Cardiac muscle cell (in vitro differentiated cells and primary cell): ENCODE data around the gene TMEM89. TPM values are rescaled to one million over a fixed set of nuclear protein-coding genes. Genes with fewer than 3 reads are reported as not detected.
A peak's percentile ranks its signal among the peaks of the same experiment; 100 is the strongest.

Experiments used
- DNase-seq, 2 donors: peaks; one replicate each; pipeline versions ENCODE4 v3.0.0 to v3.0.0-alpha.2; 2010 to 2017; ENCODE audit warnings: low read depth in 1 of 2, low spot score in 1 of 2
- H3K27ac ChIP-seq: fragments of 200-600 bp; sonication (generic); 2 replicates; pipeline ENCODE4 v1.5.1; 2016
- H3K27me3 ChIP-seq: fragments of 200-600 bp; sonication (generic); 2 replicates; pipeline ENCODE4 v1.6.0; 2016; ENCODE audit warnings: control low read depth
- H3K36me3 ChIP-seq: fragments of 200-600 bp; sonication (generic); 2 replicates; pipeline ENCODE4 v1.5.1; 2016; ENCODE audit warnings: control low read depth
- H3K4me1 ChIP-seq: fragments of 200-600 bp; sonication (generic); 2 replicates; pipeline ENCODE4 v1.8.1; 2017; ENCODE audit warnings: low read depth, mild to moderate bottlenecking, mixed run types
- H3K4me3 ChIP-seq: fragments of 200-600 bp; sonication (generic); 2 replicates; pipeline ENCODE4 v1.5.1; 2016; ENCODE audit warnings: mild to moderate bottlenecking
- H3K9me3 ChIP-seq: fragments of 200-600 bp; sonication (generic); 2 replicates; pipeline ENCODE4 v1.5.1; 2017; ENCODE audit warnings: low read depth, mild to moderate bottlenecking, control low read depth
- CTCF ChIP-seq: IDR thresholded peaks from 2 replicates; pipeline ENCODE4 v1.5.1; 2012; ENCODE audit warnings: low read depth, mild to moderate bottlenecking, low read length
- polyA plus RNA-seq: library from polyadenylated mRNA; unstranded; fragments of >200 nt; fragmentation: Nextera tagmentation; extraction: Ambion mirVana; gene quantifications from 2 replicates; pipeline ENCODE4 v1.2.1, GENCODE V29; 2016
- total RNA-seq: library from RNA; depleted of rRNA; stranded (reverse); fragments of >200 nt; gene quantifications from 2 replicates; pipeline ENCODE4 v1.2.3, GENCODE V29; 2016

The TMEM89 gene
- total and polyA plus RNA-seq, 2 experiments from 2014 or later = 0.59 TPM; not detected in 1

DNA sequence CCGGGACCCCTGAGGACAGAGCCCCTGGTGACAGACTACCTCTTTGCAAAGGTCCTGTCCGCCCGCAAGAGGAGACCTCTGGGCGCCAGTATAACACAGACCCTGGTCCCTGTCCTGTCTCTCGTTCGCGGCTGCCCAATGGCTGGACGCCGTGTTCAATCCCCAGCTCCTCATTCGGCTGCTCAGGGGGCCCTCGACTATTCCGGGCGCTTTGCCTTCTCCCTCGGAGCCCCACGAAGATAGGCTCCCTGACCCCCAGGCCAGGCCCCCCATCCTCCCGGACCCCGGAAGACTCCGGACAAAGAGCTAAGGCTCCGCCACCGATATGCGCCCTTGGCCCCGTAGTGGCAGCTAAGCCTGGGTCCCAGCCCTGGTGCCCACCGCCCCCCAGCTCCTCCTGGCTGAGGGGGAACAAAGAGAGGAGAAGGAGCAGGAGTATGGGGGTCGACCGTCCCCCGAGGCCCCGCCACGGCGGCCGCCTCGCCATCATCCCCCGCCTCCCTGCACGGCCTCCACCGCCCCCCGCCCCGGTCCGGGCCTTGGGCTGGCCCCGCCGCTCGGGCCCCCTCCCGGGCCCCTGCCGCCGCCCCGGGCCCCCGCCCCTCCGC, 40.7 kb upstream of the TMEM89 start:
- peak overlapping the region; percentile 49 for H3K4me3 ChIP-seq
- H3K27me3 ChIP-seq = no peaks in the 10 kb centered on the region
- DNase-seq = peak in 1 of 2 donors; percentile 30
- no peaks in the 10 kb centered on the region for H3K36me3 ChIP-seq
- H3K9me3 ChIP-seq = no peaks in the 10 kb centered on the region
- H3K27ac ChIP-seq = no peak overlapping the region
- no peak for TF ChIP-seq CTCF
- no peaks in the 10 kb centered on the region for H3K4me1 ChIP-seq

DNA sequence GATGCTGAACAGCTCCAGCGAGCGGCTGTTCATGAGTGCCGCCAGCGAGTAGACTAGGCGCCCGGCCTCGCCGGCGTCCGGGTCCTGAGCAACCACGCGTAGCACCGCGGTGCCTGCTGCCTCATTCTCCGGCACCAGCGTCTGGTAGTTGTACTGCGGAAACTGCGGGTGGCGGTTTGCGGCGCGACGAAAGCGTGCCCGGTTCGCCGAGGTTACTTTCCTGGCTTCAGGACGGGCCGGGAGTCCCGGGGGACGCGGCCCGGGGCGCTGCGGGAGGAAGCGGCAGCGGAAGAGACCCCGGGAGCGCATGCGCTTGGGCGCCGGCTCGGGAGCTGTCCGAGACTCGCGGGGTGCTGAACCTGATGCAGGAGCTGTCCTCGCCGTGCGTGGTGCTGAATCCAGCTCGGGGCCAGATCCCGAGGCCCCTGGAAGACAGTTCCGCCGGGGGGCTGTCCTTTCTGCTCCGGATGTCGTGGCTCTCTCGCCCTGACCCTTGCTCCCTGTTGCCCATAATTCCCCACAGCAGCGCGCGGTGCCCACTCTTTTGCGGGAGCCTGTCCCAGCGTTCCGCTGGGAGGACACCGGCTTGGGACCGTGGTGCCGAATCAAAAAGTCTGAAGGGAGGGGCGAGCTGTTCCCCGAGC, 40.1 kb upstream of the TMEM89 start:
- H3K27me3 ChIP-seq = no peaks in the 10 kb centered on the region
- H3K4me1 ChIP-seq = no peaks in the 10 kb centered on the region
- no peaks in the 10 kb centered on the region for H3K36me3 ChIP-seq
- H3K4me3 ChIP-seq = peak overlapping the region; percentile 49
- no peak for TF ChIP-seq CTCF
- DNase-seq = peak; percentile 67 to 88
- H3K27ac ChIP-seq = no peak overlapping the region
- H3K9me3 ChIP-seq = no peaks in the 10 kb centered on the region

DNA sequence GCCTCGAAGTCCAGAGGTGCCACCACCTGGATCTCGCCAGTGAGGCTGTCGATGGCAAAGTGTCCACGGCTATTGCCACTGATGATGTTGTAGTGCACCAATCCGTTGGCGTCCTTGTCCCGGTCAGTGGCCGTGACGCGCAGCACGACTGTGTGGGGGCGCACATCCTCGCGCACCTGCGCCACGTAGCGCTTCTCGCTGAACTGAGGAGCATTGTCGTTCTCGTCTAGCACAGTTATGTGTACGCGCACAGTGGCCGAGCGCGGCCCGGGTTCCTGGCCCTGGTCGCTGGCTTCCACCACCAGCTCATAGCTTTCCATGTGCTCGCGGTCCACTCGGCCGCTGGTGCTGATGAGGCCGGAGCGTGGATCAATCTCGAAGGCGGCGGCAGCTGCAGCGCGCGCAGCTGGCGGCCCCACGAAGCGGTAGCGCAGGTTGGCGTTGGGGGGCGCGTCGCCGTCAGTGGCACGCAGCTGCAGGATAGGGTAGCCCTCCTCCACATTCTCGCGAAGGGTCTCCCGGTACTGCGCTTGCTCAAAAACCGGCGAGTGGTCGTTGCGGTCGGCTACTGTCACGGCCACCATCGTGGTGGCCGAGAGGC, 39.3 kb upstream of the TMEM89 start:
- no peaks in the 10 kb centered on the region for H3K4me1 ChIP-seq
- peak overlapping the region; percentile 49 for H3K4me3 ChIP-seq
- H3K9me3 ChIP-seq = no peaks in the 10 kb centered on the region
- DNase-seq = no peak
- no peaks in the 10 kb centered on the region for H3K36me3 ChIP-seq
- H3K27me3 ChIP-seq = no peaks in the 10 kb centered on the region
- no peak for TF ChIP-seq CTCF
- H3K27ac ChIP-seq = no peak overlapping the region

GRCh38 chr3:48656841-48657281, 35.3 kb upstream of the TMEM89 start:
- no peak overlapping the region for H3K4me3 ChIP-seq
- no peaks in the 10 kb centered on the region for H3K9me3 ChIP-seq
- H3K4me1 ChIP-seq = no peaks in the 10 kb centered on the region

More at GRCh38 chr3:48656841-48657281, 35.3 kb upstream of the TMEM89 start:
- no peaks in the 10 kb centered on the region for H3K27me3 ChIP-seq
- DNase-seq = no peak
- H3K36me3 ChIP-seq = no peaks in the 10 kb centered on the region
- no peak overlapping the region for H3K27ac ChIP-seq
- no peak for TF ChIP-seq CTCF
